Measurements from ENCODE around the gene SBF2.

GRCh38 chr11:9774109-9774508 lies 519.9 kb downstream of the SBF2 start:
- TF ChIP-seq, protein P1, sequence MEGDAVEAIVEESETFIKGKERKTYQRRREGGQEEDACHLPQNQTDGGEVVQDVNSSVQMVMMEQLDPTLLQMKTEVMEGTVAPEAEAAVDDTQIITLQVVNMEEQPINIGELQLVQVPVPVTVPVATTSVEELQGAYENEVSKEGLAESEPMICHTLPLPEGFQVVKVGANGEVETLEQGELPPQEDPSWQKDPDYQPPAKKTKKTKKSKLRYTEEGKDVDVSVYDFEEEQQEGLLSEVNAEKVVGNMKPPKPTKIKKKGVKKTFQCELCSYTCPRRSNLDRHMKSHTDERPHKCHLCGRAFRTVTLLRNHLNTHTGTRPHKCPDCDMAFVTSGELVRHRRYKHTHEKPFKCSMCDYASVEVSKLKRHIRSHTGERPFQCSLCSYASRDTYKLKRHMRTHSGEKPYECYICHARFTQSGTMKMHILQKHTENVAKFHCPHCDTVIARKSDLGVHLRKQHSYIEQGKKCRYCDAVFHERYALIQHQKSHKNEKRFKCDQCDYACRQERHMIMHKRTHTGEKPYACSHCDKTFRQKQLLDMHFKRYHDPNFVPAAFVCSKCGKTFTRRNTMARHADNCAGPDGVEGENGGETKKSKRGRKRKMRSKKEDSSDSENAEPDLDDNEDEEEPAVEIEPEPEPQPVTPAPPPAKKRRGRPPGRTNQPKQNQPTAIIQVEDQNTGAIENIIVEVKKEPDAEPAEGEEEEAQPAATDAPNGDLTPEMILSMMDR (IDR thresholded peaks at IDR 0.05): no peak
- no peak for TF ChIP-seq POLR2A (IDR thresholded peaks at IDR 0.05)
